Effector memory CD8-positive, alpha-beta T cell (primary cell): ENCODE results near the gene EMD.
"Not testable (repeated sequence)": the region's sequence is repeated elsewhere in the genome, so short reads cannot be mapped to it uniquely, and the experiment has no call there.

Experiments used
- ATAC-seq: fragments of 150-1000 bp; cut with Tn5 transposase; replicated peaks from 2 replicates; pipeline ENCODE4 v1.10.0; 2021; ENCODE audit warnings: mild to moderate bottlenecking, moderate library complexity
- DNase-seq, 3 experiments: peaks; one replicate each; pipeline ENCODE4 v3.0.0; 2021
- H3K27ac Mint-ChIP-seq, 2 donors: one replicate each; pipeline ENCODE4 v1.8.0; 2022; ENCODE audit warnings: mild to moderate bottlenecking in 2 of 2, mixed read lengths in 2 of 2, moderate library complexity in 2 of 2
- H3K27me3 Mint-ChIP-seq, 2 donors: one replicate each; pipeline ENCODE4 v1.8.0; 2022; ENCODE audit warnings: mixed read lengths in 2 of 2
- H3K36me3 Mint-ChIP-seq: one replicate; pipeline ENCODE4 v1.8.0; 2022; ENCODE audit warnings: mild to moderate bottlenecking, moderate library complexity, mixed read lengths; ENCODE audit not compliant: insufficient read depth
- H3K4me1 Mint-ChIP-seq, 2 donors: one replicate each; pipeline ENCODE4 v1.8.0; 2022; ENCODE audit warnings: low read depth in 2 of 2, mixed read lengths in 2 of 2
- H3K4me3 Mint-ChIP-seq, 2 donors: one replicate each; pipeline ENCODE4 v1.8.0; 2022; ENCODE audit warnings: mild to moderate bottlenecking in 2 of 2, mixed read lengths in 2 of 2, moderate library complexity in 2 of 2
- H3K9me3 Mint-ChIP-seq, 2 donors: one replicate each; pipeline ENCODE4 v1.8.0; 2022; ENCODE audit warnings: mixed read lengths in 2 of 2
- total RNA-seq, 9 experiments: gene quantifications; one replicate each; lab custom pipeline; 2026; lab: John Stamatoyannopoulos, UW

Gene EMD
- 38.9 to 119 (median 68.3) reads per million in 9 experiments for total RNA-seq

DNA sequence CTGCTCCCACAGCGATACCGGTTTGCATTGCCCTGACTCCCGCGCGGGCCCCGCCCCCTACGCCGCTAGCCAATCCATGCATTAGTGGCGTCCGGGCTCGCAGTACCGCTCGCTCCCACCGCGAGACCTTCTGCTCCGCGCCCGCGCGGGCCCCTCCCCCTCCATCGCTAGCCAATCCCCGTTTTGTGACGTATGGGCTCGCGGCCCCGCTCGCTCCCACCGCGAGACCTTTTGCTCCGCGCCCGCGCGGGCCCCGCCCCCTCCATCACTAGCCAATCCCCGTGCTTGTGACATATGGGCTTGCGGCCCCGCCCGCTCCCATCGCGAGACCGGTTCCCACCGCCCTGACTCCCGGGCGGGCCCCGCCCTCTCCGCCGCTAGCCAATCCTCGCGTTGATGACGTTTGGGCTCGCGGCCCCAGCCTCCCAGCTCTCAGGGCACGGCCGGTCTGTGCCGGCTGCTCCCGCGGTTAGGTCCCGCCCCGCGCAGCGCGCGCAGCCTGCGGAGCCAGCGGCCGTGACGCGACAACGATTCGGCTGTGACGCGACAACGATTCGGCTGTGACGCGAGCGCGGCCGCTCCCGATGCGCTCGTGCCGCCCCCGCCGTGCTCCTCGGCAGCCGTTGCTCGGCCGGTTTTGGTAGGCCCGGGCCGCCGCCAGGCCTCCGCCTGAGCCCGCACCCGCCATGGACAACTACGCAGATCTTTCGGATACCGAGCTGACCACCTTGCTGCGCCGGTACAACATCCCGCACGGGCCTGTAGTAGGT lies at the start of gene EMD:
Gene EMD (plus strand): TSS at position 497 of the 770 bp plus-strand sequence. CDS start 190 bp downstream, at position 687.
- Mint-ChIP-seq H3K4me1 (peaks cover 12% of the 10 kb centered on the region in 2 donors), H3K36me3 (peaks cover 50% of the 10 kb centered on the region), H3K4me3 (peak within 1 kb of the TSS; percentile 79 to 82), H3K9me3 (no peaks in the 10 kb centered on the region), H3K27me3 (no peaks in the 10 kb centered on the region), H3K27ac (peak within 1 kb of the TSS; percentile 94 to 96)
- ATAC-seq (peak; percentile 75), DNase-seq (peak; percentile 92 to 93 (median 93))

GRCh38 chrX:154332561-154332960 lies 46.5 kb upstream of the EMD start:
- DNase-seq (no peak), ATAC-seq (no peak)
- Mint-ChIP-seq H3K4me1 (peaks cover 11 to 23% of the 10 kb centered on the region in 2 donors), H3K36me3 (peaks cover 3% of the 10 kb centered on the region), H3K9me3 (no peaks in the 10 kb centered on the region), H3K27ac (no peak overlapping the region), H3K27me3 (no peaks in the 10 kb centered on the region), H3K4me3 (no peak overlapping the region)

DNA sequence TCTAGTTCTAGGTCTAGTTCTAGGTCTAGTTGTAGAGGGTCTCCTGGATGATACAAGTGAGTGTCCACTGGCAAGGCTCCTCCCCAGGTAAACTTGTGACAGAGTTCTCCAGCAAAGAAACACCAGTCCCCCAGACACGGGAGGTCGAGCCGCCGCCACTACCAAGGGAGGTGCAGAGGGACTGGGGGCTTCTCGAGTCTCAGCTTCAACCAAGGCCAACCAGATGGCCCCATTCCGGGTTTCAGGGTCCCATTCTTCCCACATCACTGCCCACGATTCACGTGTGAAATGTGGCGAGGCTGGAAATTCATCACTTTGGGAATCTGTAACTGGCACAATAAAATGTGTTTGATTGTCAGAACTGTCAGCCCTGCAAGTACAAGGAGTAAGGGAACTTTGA lies 46.0 kb upstream of the EMD start:
- H3K36me3 Mint-ChIP-seq = peaks cover 3% of the 10 kb centered on the region
- no peak overlapping the region for H3K4me3 Mint-ChIP-seq
- H3K4me1 Mint-ChIP-seq = peaks cover 9 to 18% of the 10 kb centered on the region in 2 donors
- no peaks in the 10 kb centered on the region for H3K27me3 Mint-ChIP-seq
- DNase-seq = no peak
- no peak for ATAC-seq
- no peaks in the 10 kb centered on the region for H3K9me3 Mint-ChIP-seq
- no peak overlapping the region for H3K27ac Mint-ChIP-seq

- H3K9me3 Mint-ChIP-seq = no peaks in the 10 kb centered on the region
- peaks cover 3% of the 10 kb centered on the region for H3K36me3 Mint-ChIP-seq
- DNase-seq (no peak), ATAC-seq (peak; percentile 22)
- no peaks in the 10 kb centered on the region for H3K27me3 Mint-ChIP-seq
- peaks cover 5 to 15% of the 10 kb centered on the region in 2 donors for H3K4me1 Mint-ChIP-seq
- peak overlapping the region; percentile 49 to 87 for H3K27ac Mint-ChIP-seq
- H3K4me3 Mint-ChIP-seq = peak overlapping the region in 1 of 2 donors; percentile 36
These were observed 45.2 kb upstream of the EMD start for GRCh38 chrX:154333837-154334271.

DNA sequence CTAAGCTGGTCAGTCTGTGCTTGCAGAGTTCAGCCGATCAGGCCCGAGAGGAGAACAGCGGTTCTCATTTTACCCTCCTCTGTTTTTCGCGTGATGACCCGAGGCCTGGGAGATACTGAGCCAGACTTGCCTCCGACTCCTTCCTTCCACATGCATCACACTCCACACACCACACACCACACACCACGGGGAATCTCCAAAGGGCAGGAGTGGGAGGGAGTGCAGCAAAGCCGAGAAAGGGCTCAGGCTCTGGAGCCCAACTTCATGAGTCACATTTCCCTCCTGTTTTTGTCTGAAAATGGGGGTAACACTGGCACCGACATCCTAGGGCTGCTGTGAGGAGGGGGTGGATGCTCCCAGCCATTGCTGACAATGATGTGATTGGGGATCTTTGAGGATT lies 44.6 kb upstream of the EMD start:
- no peaks in the 10 kb centered on the region for H3K9me3 Mint-ChIP-seq
- peaks cover 3% of the 10 kb centered on the region for H3K36me3 Mint-ChIP-seq
- H3K4me3 Mint-ChIP-seq = no peak overlapping the region
- H3K27me3 Mint-ChIP-seq = no peaks in the 10 kb centered on the region
- peaks cover 5 to 15% of the 10 kb centered on the region in 2 donors for H3K4me1 Mint-ChIP-seq
- H3K27ac Mint-ChIP-seq = peak overlapping the region in 1 of 2 donors; percentile 87
- ATAC-seq (no peak), DNase-seq (no peak)

- ATAC-seq = peak; percentile 59
- not testable (repeated sequence) for H3K36me3 Mint-ChIP-seq, DNase-seq, H3K9me3 Mint-ChIP-seq, H3K27me3 Mint-ChIP-seq, H3K27ac Mint-ChIP-seq, H3K4me1 Mint-ChIP-seq, H3K4me3 Mint-ChIP-seq
These were observed 37.4 kb upstream of the EMD start for GRCh38 chrX:154341399-154342298.

DNA sequence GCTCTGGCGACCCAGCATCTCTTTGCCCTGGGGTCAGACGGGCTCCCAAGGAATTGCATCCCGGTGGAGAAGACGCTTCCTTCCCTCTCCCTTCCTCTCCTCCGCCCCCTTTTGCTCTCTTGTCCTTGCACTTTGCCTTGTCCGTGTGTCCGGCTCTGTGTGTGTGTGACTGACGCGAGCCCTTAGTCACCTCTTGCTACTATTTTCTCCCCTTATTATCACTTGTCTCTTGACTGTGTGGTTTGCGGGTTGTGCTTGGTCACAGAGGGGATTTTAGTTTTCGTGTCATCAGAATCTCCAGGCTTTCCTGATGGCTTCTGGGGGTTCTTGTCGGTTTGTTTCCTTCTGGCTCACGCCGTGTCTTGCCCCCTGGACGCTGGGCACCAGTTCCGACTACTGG lies 36.0 kb upstream of the EMD start:
- ATAC-seq = peak; percentile 13
- H3K4me1 Mint-ChIP-seq, DNase-seq, H3K27ac Mint-ChIP-seq, H3K4me3 Mint-ChIP-seq, H3K9me3 Mint-ChIP-seq, H3K27me3 Mint-ChIP-seq: not testable (repeated sequence)
- peaks cover 12% of the 10 kb centered on the region for H3K36me3 Mint-ChIP-seq

DNA sequence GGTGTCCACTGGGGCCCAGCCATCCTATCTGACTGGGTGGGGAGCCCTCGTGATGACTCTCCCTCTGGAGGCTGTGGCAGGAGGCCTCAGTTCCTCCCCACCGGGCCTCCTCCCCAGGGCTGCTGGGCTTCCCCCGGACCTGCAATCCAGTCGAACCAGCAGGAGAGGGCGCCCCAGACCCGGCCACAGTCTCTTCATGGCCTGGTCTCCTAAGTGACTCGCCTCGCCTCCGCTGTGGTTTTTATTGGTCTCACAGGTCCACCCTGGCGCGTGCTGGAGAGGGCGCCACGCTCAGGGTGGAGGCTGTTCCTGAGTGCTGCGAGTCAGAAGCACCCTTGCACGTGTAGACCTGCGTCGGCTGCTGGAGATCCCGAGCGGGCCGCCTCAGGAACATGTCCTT lies 35.5 kb upstream of the EMD start:
- not testable (repeated sequence) for H3K9me3 Mint-ChIP-seq, H3K27ac Mint-ChIP-seq, DNase-seq, H3K27me3 Mint-ChIP-seq, H3K4me3 Mint-ChIP-seq
- ATAC-seq = peak; percentile 36
- H3K36me3 Mint-ChIP-seq = peaks cover 18% of the 10 kb centered on the region
- H3K4me1 Mint-ChIP-seq = peaks cover 8 to 10% of the 10 kb centered on the region in 2 donors

GRCh38 chrX:154348114-154348531 lies 31.0 kb upstream of the EMD start:
- Mint-ChIP-seq H3K27ac (peak overlapping the region; percentile 99), H3K4me1 (peaks cover 14 to 35% of the 10 kb centered on the region in 2 donors), H3K4me3 (peak overlapping the region; percentile 37 to 75), H3K36me3 (peaks cover 63% of the 10 kb centered on the region), H3K27me3 (no peaks in the 10 kb centered on the region), H3K9me3 (no peaks in the 10 kb centered on the region)
- ATAC-seq (no peak), DNase-seq (peak in 1 of 3 experiments; percentile 11)

DNA sequence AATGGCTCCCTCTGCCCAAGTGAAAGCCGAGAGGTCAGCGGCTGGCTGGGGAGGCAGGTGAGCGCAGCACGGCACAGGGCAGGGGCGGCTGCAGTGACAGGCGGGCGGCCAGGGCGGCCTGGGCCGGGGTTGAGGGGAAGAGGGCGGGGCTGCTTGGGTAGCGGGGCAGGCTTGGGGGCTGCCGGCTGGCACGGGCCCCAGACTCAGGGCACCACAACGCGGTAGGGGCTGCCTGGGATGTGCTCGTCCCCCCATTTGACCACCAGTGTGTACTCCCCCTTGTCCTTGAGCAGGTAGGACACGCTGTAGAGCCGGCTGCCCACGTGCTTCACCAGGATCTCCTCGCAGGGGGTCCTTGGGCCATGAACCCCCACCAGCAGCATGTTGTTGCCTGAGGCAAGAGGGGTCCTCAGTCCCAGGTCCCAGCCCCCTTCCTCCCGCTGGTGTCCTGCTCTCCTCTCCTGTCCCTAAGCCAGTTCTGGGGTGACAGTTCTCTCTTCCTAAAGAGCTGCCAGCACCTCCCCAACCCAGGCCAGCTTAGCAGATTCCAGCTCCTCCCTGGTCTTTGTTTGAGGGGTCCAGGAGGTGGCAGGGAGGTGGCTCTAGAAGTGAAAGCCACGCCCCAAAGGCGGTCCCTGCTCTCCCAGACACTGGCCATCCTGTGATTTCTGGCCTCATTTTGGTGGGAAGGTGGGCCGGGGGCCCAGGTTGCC lies 30.3 kb upstream of the EMD start:
- peak overlapping the region; percentile 40 to 77 for H3K4me3 Mint-ChIP-seq
- H3K36me3 Mint-ChIP-seq = peaks cover 70% of the 10 kb centered on the region
- ATAC-seq (no peak), DNase-seq (peak in 2 of 3 experiments; percentile 1 to 3)
- no peaks in the 10 kb centered on the region for H3K9me3 Mint-ChIP-seq
- peak overlapping the region; percentile 99 for H3K27ac Mint-ChIP-seq
- H3K27me3 Mint-ChIP-seq = no peaks in the 10 kb centered on the region
- H3K4me1 Mint-ChIP-seq = peaks cover 14 to 39% of the 10 kb centered on the region in 2 donors

- Mint-ChIP-seq H3K4me3 (peak overlapping the region; percentile 40 to 77), H3K27ac (peak overlapping the region; percentile 99), H3K4me1 (peaks cover 14 to 42% of the 10 kb centered on the region in 2 donors), H3K9me3 (no peaks in the 10 kb centered on the region), H3K27me3 (no peaks in the 10 kb centered on the region), H3K36me3 (peaks cover 76% of the 10 kb centered on the region)
- ATAC-seq (no peak), DNase-seq (peak in 2 of 3 experiments; percentile 17 to 19)
These were observed 29.6 kb upstream of the EMD start for GRCh38 chrX:154349359-154349935.

- peaks cover 14 to 42% of the 10 kb centered on the region in 2 donors for H3K4me1 Mint-ChIP-seq
- H3K27ac Mint-ChIP-seq = peak overlapping the region in 1 of 2 donors; percentile 99
- H3K9me3 Mint-ChIP-seq = no peaks in the 10 kb centered on the region
- ATAC-seq (no peak), DNase-seq (no peak)
- H3K27me3 Mint-ChIP-seq = no peaks in the 10 kb centered on the region
- peak overlapping the region in 1 of 2 donors; percentile 77 for H3K4me3 Mint-ChIP-seq
- H3K36me3 Mint-ChIP-seq = peaks cover 81% of the 10 kb centered on the region
These were observed 29.1 kb upstream of the EMD start for GRCh38 chrX:154349979-154350378.
